ENCODE data around the gene MPHOSPH6.

DNA sequence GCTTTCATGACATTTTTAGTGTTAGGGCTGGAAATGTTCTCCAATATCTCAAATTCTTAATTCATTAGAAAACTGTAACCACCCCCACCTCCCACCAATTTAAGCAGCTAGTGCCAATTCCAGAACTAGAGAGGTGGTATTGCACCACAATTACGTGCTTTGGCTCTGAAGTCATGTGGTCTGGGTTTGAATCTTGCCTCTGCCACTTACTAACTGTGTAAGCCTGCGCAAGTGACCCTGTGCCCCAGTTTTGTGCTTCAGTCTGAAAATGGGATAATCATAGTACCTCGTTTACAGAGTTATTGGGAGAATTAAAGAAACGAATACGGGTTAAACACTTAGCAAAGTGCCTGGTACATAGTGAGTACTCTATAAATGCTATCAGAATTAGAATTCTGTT, 14.2 kb upstream of the MPHOSPH6 start:
- TF ChIP-seq POLR2A (IDR thresholded peaks at IDR 0.05): no peak
- TF ChIP-seq, protein P1, sequence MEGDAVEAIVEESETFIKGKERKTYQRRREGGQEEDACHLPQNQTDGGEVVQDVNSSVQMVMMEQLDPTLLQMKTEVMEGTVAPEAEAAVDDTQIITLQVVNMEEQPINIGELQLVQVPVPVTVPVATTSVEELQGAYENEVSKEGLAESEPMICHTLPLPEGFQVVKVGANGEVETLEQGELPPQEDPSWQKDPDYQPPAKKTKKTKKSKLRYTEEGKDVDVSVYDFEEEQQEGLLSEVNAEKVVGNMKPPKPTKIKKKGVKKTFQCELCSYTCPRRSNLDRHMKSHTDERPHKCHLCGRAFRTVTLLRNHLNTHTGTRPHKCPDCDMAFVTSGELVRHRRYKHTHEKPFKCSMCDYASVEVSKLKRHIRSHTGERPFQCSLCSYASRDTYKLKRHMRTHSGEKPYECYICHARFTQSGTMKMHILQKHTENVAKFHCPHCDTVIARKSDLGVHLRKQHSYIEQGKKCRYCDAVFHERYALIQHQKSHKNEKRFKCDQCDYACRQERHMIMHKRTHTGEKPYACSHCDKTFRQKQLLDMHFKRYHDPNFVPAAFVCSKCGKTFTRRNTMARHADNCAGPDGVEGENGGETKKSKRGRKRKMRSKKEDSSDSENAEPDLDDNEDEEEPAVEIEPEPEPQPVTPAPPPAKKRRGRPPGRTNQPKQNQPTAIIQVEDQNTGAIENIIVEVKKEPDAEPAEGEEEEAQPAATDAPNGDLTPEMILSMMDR (IDR thresholded peaks at IDR 0.05): no peak
